IPS-NIHi7 (cell line): Measurements from ENCODE around the gene PLCL1.

Experiments used
- DNase-seq: peaks from one replicate; pipeline ENCODE4 v3.0.0; 2012; ENCODE audit warnings: mixed read lengths; ENCODE audit errors: extremely low spot score

PLCL1 gene

GRCh38 chr2:197952540-197953202, 148.3 kb downstream of the PLCL1 start:
- no peak for DNase-seq

GRCh38 chr2:197954328-197954727, 149.9 kb downstream of the PLCL1 start:
- no peak for DNase-seq

GRCh38 chr2:197958592-197959150, 154.3 kb downstream of the PLCL1 start:
- no peak for DNase-seq

- no peak for DNase-seq
These were observed 155.0 kb downstream of the PLCL1 start for GRCh38 chr2:197959383-197959782.

GRCh38 chr2:197960786-197961185, 156.4 kb downstream of the PLCL1 start:
- DNase-seq: no peak

- DNase-seq: no peak
These were observed 160.3 kb downstream of the PLCL1 start for GRCh38 chr2:197964720-197965119.

- DNase-seq: no peak
These were observed 161.4 kb downstream of the PLCL1 start for GRCh38 chr2:197965756-197966155.

GRCh38 chr2:197969391-197969893, 165.0 kb downstream of the PLCL1 start:
- DNase-seq: no peak

GRCh38 chr2:197972061-197972460, 167.7 kb downstream of the PLCL1 start:
- no peak for DNase-seq

- no peak for DNase-seq
These were observed 168.2 kb downstream of the PLCL1 start for GRCh38 chr2:197972587-197972986.

- no peak for DNase-seq
These were observed 169.4 kb downstream of the PLCL1 start for GRCh38 chr2:197973772-197974171.

GRCh38 chr2:197975931-197976519, 171.6 kb downstream of the PLCL1 start:
- DNase-seq: no peak

GRCh38 chr2:197978971-197979370, 174.6 kb downstream of the PLCL1 start:
- DNase-seq: no peak

- DNase-seq: no peak
These were observed 178.2 kb downstream of the PLCL1 start for GRCh38 chr2:197982565-197982964.

GRCh38 chr2:197985029-197985638, 180.7 kb downstream of the PLCL1 start:
- DNase-seq: no peak

GRCh38 chr2:197986977-197987376, 182.6 kb downstream of the PLCL1 start:
- DNase-seq: no peak

- DNase-seq: no peak
These were observed 186.0 kb downstream of the PLCL1 start for GRCh38 chr2:197990356-197990755.

- DNase-seq: no peak
These were observed 188.2 kb downstream of the PLCL1 start for GRCh38 chr2:197992482-197993133.

GRCh38 chr2:197993363-197993762, 189.0 kb downstream of the PLCL1 start:
- DNase-seq: no peak

GRCh38 chr2:197993830-197994229, 189.4 kb downstream of the PLCL1 start:
- no peak for DNase-seq

- no peak for DNase-seq
These were observed 190.4 kb downstream of the PLCL1 start for GRCh38 chr2:197994751-197995150.

- no peak for DNase-seq
These were observed 192.2 kb downstream of the PLCL1 start for GRCh38 chr2:197996583-197996982.
